ENCODE measurements around the gene PLSCR3. TPM values are rescaled to one million over a fixed set of nuclear protein-coding genes. Genes with fewer than 3 reads are reported as not detected.

Gene PLSCR3
- total RNA-seq, 1 experiment from 2014 or later, result 31.5 TPM

DNA sequence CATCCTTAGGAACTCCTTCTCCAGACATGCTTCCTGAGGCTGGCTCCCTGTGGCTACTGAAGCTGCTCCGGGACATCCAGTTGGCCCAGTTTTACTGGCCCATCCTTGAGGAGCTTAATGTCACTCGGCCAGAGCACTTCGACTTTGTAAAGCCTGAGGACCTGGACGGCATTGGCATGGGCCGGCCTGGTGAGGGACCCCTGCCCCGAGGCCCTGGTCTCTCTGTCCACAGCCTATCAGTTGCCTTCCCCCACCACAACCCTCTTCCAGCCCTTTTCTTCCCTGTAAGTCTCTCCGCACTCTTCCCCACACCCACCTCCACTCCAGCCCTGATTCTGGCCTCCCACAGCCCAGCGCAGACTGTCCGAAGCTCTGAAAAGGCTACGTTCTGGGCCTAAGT, 11.4 kb downstream of the PLSCR3 start:
- Histone ChIP-seq H3K23me2 (ENCODE audit: insufficient read length, low read depth, low read length, poor library complexity, severe bottlenecking) (peaks cover 17% of the 10 kb centered on the region), H3K9me3 (ENCODE audit: control insufficient read depth, low read depth, low read length) (no peaks in the 10 kb centered on the region), H4K5ac (ENCODE audit: insufficient read length, low read depth, low read length) (no peak overlapping the region), H3K79me1 (ENCODE audit: insufficient read depth, low read depth, low read length, poor library complexity, severe bottlenecking) (no peaks in the 10 kb centered on the region), H2BK5ac (ENCODE audit: insufficient read length, low read length) (no peak overlapping the region), H2BK20ac (ENCODE audit: low read depth, low read length, poor library complexity, severe bottlenecking) (no peak overlapping the region), H2BK15ac (ENCODE audit: low read depth, low read length) (no peak overlapping the region), H3K23ac (ENCODE audit: insufficient read length, low read depth, low read length) (no peak overlapping the region), H4K20me1 (ENCODE audit: control insufficient read depth, insufficient read depth, insufficient read length) (no peaks in the 10 kb centered on the region), H3K4me2 (ENCODE audit: insufficient read depth, insufficient read length, low read length) (no peak overlapping the region), H2AK5ac (ENCODE audit: insufficient read length, low read length) (no peak overlapping the region), H3K27ac (ENCODE audit: insufficient read length, low read depth, low read length) (no peak overlapping the region), H4K8ac (replicated peaks; ENCODE audit: insufficient read length, low read depth, low read length) (no peak overlapping the region), H4K91ac (ENCODE audit: insufficient read length, low read depth, low read length) (no peak overlapping the region), H3T11ph (ENCODE audit: low read length) (no peak overlapping the region), H3K56ac (ENCODE audit: insufficient read length, low read depth, low read length) (no peak overlapping the region), H3K79me2 (ENCODE audit: insufficient read depth, low read length) (no peaks in the 10 kb centered on the region), H3K4ac (ENCODE audit: low read depth, low read length) (no peak overlapping the region), H2AFZ (ENCODE audit: low read length) (no peak overlapping the region), H2BK12ac (ENCODE audit: insufficient read length, low read depth, low read length) (no peak overlapping the region), H3K18ac (ENCODE audit: insufficient read length, low read depth, low read length) (no peak overlapping the region), H3K9ac (ENCODE audit: extremely low read depth, insufficient read length, low read length) (no peak overlapping the region), H3K4me1 (ENCODE audit: insufficient read depth, low read length) (no peaks in the 10 kb centered on the region), H3K27me3 (ENCODE audit: insufficient read depth, low read length) (peaks cover 11% of the 10 kb centered on the region; the same call in 1 of the 2 replicates), H3K14ac (ENCODE audit: insufficient read depth, low read length) (no peak overlapping the region), H2BK120ac (ENCODE audit: low read depth, low read length, poor library complexity, severe bottlenecking) (no peak overlapping the region)
- Mint-ChIP-seq H3K4me3 (peak overlapping the region in 1 of 2 experiments; percentile 28; a peak in 1 of 5 replicates), H3K36me3 (ENCODE audit: insufficient read depth in 1 of 3, low read depth in 3 of 3) (peaks cover 7 to 25% (median 24%) of the 10 kb centered on the region in 3 experiments; a peak in 6 of 7 replicates), H3K9me3 (peaks cover 5 to 7% of the 10 kb centered on the region in 2 experiments), H3K4me1 (peaks cover 21 to 25% of the 10 kb centered on the region in 2 experiments), H3K27me3 (ENCODE audit: low read depth) (peaks cover 48% of the 10 kb centered on the region), H3K27ac (no peak overlapping the region)
- DNase-seq, result no peak
- no peak for TF ChIP-seq CTCF (conservative IDR thresholded peaks at IDR 0.05)
- WGBS (ENCODE audit: extremely low coverage, insufficient read length, low lambda C conversion rate), result no CpG with 5 or more reads among the region's 10 CpGs

Measured in H9 (cell line).